GM13976 (cell line): ENCODE measurements around the gene PLCG2.

Experiments used
- DNase-seq: peaks from one replicate; pipeline ENCODE4 v3.0.0; 2012; ENCODE audit warnings: low spot score
- CTCF ChIP-seq: IDR thresholded peaks from 2 replicates; pipeline ENCODE4 v1.5.1; 2012; ENCODE audit warnings: borderline replicate concordance, mild to moderate bottlenecking; ENCODE audit not compliant: insufficient read depth; ENCODE audit errors: extremely low read depth, missing control alignments, control extremely low read depth
- in situ Hi-C: fragments of 300-500 bp; cut with MboI; formaldehyde crosslinking; loops from one replicate; pipeline ENCODE4 v1.12.0; 2022; ENCODE audit warnings: low sequenced_read_pairs, mixed read lengths, inconsistent platforms; ENCODE audit not compliant: unreplicated experiment

Gene PLCG2

GRCh38 chr16:81765969-81766368 lies 13.1 kb upstream of the PLCG2 start:
- no peak for TF ChIP-seq CTCF
- in situ Hi-C loops, result no loop called here
- DNase-seq, result no peak

GRCh38 chr16:81767987-81768592 lies 11.0 kb upstream of the PLCG2 start:
- no peak for DNase-seq
- in situ Hi-C loops, result no loop called here
- no peak for TF ChIP-seq CTCF

- no peak for TF ChIP-seq CTCF
- no peak for DNase-seq
- in situ Hi-C loops, result no loop called here
Observed at GRCh38 chr16:81770008-81770407, 9.1 kb upstream of the PLCG2 start.

- no peak for DNase-seq
- TF ChIP-seq CTCF, result no peak
- in situ Hi-C loops, result no loop called here
Observed at GRCh38 chr16:81774348-81774747, 4.7 kb upstream of the PLCG2 start.

GRCh38 chr16:81775570-81775969 lies 3.5 kb upstream of the PLCG2 start:
- no peak for TF ChIP-seq CTCF
- in situ Hi-C loops, result no loop called here
- no peak for DNase-seq

GRCh38 chr16:81778231-81778630 lies 860 bp upstream of the PLCG2 start:
- TF ChIP-seq CTCF, result no peak
- no peak for DNase-seq
- in situ Hi-C loops, result no loop called here
